Thyroid gland (tissue), 4 donors: ENCODE measurements around the gene PRSS27. TPM values are rescaled to one million over a fixed set of nuclear protein-coding genes. Genes with fewer than 3 reads are reported as not detected.

ENCODE experiments used
- DNase-seq, 2 donors: peaks; one replicate each; pipeline ENCODE4 v3.0.0-alpha.2; 2019
- H3K27ac ChIP-seq, 3 donors: fragments of 200-600 bp; sonication (generic); 1 replicate in 2 of 3; 2 replicates in 1 of 3; pipeline ENCODE4 v1.5.1; 2016 to 2019; ENCODE audit warnings: mild to moderate bottlenecking in 1 of 3, moderate library complexity in 1 of 3
- H3K27me3 ChIP-seq: fragments of 200-600 bp; sonication (generic); one replicate; pipeline ENCODE4 v1.5.1; 2019
- H3K36me3 ChIP-seq, 2 donors: fragments of 200-600 bp; sonication (generic); one replicate each; pipeline ENCODE4 v1.5.1; 2016 to 2019
- H3K4me1 ChIP-seq, 2 donors: fragments of 200-600 bp; sonication (generic); one replicate each; pipeline ENCODE4 v1.5.1; 2017 to 2019
- H3K4me3 ChIP-seq, 3 donors: fragments of 200-600 bp; sonication (generic); replicated peaks in 1 of 3; 1 replicate in 2 of 3; 2 replicates in 1 of 3; pipeline ENCODE4 v1.5.1; 2016; ENCODE audit warnings: mild to moderate bottlenecking in 1 of 3
- H3K9me3 ChIP-seq: fragments of 200-600 bp; sonication (generic); one replicate; pipeline ENCODE4 v1.5.1; 2017
- POLR2A ChIP-seq, 2 donors: fragments of 450-650 bp; IDR thresholded peaks; one replicate each; pipeline ENCODE4 v1.6.1; 2017; ENCODE audit warnings: antibody characterized with exemption in 2 of 2, mild to moderate bottlenecking in 2 of 2, moderate library complexity in 1 of 2
- WGBS, 2 donors: methylation state at CpG; one replicate each; pipeline ENCODE4 v1.1.5; 2017; 5-methylcytosine and 5-hydroxymethylcytosine counted together
- intact Hi-C: fragments of 100-400 bp; cut with DNase I; formaldehyde crosslinking; loops from one replicate; pipeline ENCODE4 v1.15.1; 2023
- total RNA-seq, 4 donors: library from RNA; depleted of rRNA; stranded (reverse); fragments of >200 nt; gene quantifications; one replicate each; pipeline ENCODE4 v1.2.3, GENCODE V29; 2016
- TF ChIP-seq, protein P1 (sequence below), 6 experiments: fragments of 200-600 bp in 3 of 6; fragments of 450-650 bp in 3 of 6; sonication (generic) in 3 of 6; IDR thresholded peaks; one replicate each; pipeline ENCODE4 v1.5.1; 2016 to 2019; ENCODE audit warnings: antibody characterized with exemption in 6 of 6, mild to moderate bottlenecking in 2 of 6, inconsistent platforms in 1 of 6, moderate library complexity in 1 of 6

PRSS27 gene
- total RNA-seq, 4 donors from 2014 or later: 1.1 to 1.5 (median 1.1) TPM; not detected in 1

DNA sequence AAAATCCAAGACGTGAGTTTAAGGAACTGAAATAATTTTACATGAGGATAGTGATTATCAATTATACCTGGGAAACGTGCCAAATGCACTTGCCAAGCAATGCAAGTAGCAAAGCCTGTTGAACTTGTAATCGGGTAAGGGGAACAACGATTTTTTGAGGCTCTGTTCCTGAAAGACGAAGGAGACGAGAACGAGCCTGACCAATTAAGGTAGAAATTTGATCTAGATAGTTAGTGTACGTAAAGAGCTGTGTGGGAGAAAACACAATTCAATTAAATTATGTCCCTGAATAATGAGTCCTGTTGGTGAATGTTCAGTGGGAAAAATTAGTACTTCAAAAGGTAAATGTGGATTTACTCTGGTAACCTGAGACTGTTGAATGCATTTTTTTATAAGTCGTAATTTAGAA is 55.4 kb downstream of the PRSS27 start:
- no peak for TF ChIP-seq POLR2A (IDR thresholded peaks at IDR 0.05)
- TF ChIP-seq, protein P1, sequence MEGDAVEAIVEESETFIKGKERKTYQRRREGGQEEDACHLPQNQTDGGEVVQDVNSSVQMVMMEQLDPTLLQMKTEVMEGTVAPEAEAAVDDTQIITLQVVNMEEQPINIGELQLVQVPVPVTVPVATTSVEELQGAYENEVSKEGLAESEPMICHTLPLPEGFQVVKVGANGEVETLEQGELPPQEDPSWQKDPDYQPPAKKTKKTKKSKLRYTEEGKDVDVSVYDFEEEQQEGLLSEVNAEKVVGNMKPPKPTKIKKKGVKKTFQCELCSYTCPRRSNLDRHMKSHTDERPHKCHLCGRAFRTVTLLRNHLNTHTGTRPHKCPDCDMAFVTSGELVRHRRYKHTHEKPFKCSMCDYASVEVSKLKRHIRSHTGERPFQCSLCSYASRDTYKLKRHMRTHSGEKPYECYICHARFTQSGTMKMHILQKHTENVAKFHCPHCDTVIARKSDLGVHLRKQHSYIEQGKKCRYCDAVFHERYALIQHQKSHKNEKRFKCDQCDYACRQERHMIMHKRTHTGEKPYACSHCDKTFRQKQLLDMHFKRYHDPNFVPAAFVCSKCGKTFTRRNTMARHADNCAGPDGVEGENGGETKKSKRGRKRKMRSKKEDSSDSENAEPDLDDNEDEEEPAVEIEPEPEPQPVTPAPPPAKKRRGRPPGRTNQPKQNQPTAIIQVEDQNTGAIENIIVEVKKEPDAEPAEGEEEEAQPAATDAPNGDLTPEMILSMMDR (IDR thresholded peaks at IDR 0.05): no peak
- peaks cover 8 to 9% of the 10 kb centered on the region in 2 donors for H3K36me3 ChIP-seq
- 47 to 48% methylated on average over 9 of the region's 9 CpGs for WGBS, 2 donors

DNA sequence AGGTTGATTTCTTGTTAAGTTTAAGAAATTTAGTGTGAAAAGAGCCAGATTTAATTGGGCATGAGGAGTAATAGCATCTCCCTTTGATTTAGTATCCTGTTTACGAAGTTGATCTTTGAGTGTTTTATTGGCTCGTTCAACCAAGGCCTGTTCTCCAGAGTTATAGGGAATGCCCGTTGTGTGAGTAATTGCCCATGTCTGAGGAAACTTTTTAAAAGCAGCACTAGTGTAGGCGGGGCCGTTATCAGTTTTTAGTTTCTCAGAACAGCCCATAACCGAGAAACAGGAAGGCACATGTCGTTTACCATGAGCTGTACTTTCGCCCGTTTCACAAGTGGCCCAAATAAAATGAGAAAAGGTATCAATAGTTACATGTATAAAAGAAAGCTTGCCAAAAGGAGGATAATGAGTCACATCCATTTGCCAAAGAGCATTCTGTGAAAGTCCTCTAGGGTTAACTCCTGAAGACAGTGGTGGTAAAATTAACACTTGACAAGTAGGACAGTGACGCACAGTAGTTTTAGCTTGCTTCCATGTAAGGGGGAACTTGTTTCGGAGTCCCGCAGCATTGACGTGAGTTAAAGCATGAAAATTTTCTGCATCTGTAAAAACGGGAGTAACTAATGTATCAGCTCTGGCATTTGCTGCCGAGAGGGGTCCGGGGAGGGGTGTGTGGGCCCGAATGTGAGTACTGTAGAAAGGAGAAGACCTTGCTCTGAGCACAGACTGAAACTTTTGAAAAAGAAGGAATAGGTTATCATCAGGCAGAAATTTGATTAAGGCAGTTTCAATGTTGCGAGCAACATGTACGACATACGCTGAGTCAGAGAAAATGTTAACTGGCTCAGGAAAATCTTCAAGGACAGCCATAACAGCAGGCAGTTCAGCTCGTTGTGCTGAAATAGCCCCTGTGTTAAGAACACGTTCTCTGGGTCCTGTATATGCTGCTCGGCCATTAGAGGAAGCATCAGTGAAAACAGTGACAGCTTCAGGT is 56.2 kb downstream of the PRSS27 start:
- DNase-seq: no peak
- Histone ChIP-seq H3K27me3 (no peaks in the 10 kb centered on the region), H3K4me1 (no peaks in the 10 kb centered on the region), H3K4me3 (no peak overlapping the region), H3K9me3 (no peaks in the 10 kb centered on the region), H3K27ac (no peak overlapping the region), H3K36me3 (peaks cover 4 to 7% of the 10 kb centered on the region in 2 donors)
- WGBS, 2 donors: 73 to 75% methylated on average over 23 of the region's 23 CpGs
- TF ChIP-seq POLR2A (IDR thresholded peaks at IDR 0.05): no peak
- TF ChIP-seq, protein P1 (IDR thresholded peaks at IDR 0.05): no peak
- intact Hi-C loops: no loop called here

More for the DNA sequence above, 55.4 kb downstream of the PRSS27 start:
- Histone ChIP-seq H3K27me3 (no peaks in the 10 kb centered on the region), H3K4me3 (no peak overlapping the region), H3K9me3 (no peaks in the 10 kb centered on the region), H3K27ac (no peak overlapping the region), H3K4me1 (no peaks in the 10 kb centered on the region)
- intact Hi-C loops: no loop called here
- DNase-seq: no peak

Other genes with a start within 250 kb of the PRSS27 start
- under 1 TPM in 3 of 4 donors, not detected in 1; 0.13 to 0.63 (median 0.56) TPM for gene NTN3, start 248.9 kb downstream of the PRSS27 start, total RNA-seq
- 10 to 100 TPM; 15.9 to 32.3 (median 21.8) TPM for gene TBC1D24, start 245.1 kb downstream of the PRSS27 start, total RNA-seq
- gene ATP6V0C, start 206.3 kb downstream of the PRSS27 start, total RNA-seq: 10 to 100 TPM; 33.1 to 62.1 (median 36.3) TPM
- 10 to 100 TPM; 32.6 to 43.5 (median 37.9) TPM for gene AMDHD2, start 199.9 kb downstream of the PRSS27 start, total RNA-seq
- 1 to 10 TPM; 3.6 to 7.8 (median 3.6) TPM for gene CEMP1, start 188.8 kb downstream of the PRSS27 start, total RNA-seq
- gene PDPK1, start 182.2 kb downstream of the PRSS27 start, total RNA-seq: 10 to 100 TPM; 33.3 to 89.0 (median 39.5) TPM
- gene KCTD5, start 37.7 kb downstream of the PRSS27 start, total RNA-seq: 10 to 100 TPM in 3 of 4 donors, 1 to 10 TPM in 1; 8.6 to 23.3 (median 15.1) TPM
- gene SRRM2, start 32.4 kb upstream of the PRSS27 start, total RNA-seq: 100 to 1,000 TPM; 262 to 378 (median 312) TPM
- gene ELOB, start 57.1 kb upstream of the PRSS27 start, total RNA-seq: 100 to 1,000 TPM; 373 to 786 (median 647) TPM
- gene PRSS33, start 67.3 kb upstream of the PRSS27 start, total RNA-seq: not detected
- gene PRSS41, start 78.2 kb upstream of the PRSS27 start, total RNA-seq: not detected
- gene PRSS21, start 97.0 kb upstream of the PRSS27 start, total RNA-seq: under 1 TPM in 1 of 4 donors, not detected in 3; 0.56 TPM
- gene ZG16B, start 110.1 kb upstream of the PRSS27 start, total RNA-seq: not detected
- gene PRSS22, start 137.9 kb upstream of the PRSS27 start, total RNA-seq: 1 to 10 TPM; 1.2 to 7.7 (median 4.6) TPM
- 10 to 100 TPM; 58.4 to 89.3 (median 73.8) TPM for gene FLYWCH2, start 163.0 kb upstream of the PRSS27 start, total RNA-seq
- 10 to 100 TPM; 31.3 to 49.8 (median 41.5) TPM for gene FLYWCH1, start 191.7 kb upstream of the PRSS27 start, total RNA-seq
- gene KREMEN2, start 244.1 kb upstream of the PRSS27 start, total RNA-seq: not detected
- gene PAQR4, start 249.1 kb upstream of the PRSS27 start, total RNA-seq: 1 to 10 TPM; 2.8 to 5.6 (median 3.3) TPM